ENCODE measurements around the gene SCARF1. TPM values are rescaled to one million over a fixed set of nuclear protein-coding genes. Genes with fewer than 3 reads are reported as not detected.
A peak's percentile ranks its signal among the peaks of the same experiment; 100 is the strongest.

The SCARF1 gene
- polyA plus RNA-seq, 1 donor from 2014 or later, result 3.0 TPM

DNA sequence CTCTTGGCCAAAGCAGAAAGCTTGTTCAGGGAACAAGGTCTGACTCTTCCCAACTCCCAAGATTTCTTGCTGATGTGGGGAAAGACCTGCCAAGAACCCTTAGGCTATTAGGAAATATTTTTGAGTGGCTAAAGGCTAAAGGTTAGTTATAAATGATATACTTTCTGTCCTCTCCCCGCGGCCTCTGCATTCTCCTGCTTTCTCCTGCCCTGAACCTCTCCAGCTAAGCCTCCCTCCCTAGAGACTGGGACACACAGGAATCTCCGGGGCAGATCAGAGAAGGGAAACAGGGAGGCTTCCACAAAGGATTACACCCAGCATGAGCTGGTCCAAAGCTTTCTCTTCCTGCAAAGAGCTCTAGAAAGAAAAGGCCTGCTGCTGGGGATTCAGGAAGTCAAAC, 19.2 kb downstream of the SCARF1 start:
- H3K79me2 ChIP-seq (replicated peaks; ENCODE audit: insufficient read depth, low read length), result peaks cover 43% of the 10 kb centered on the region
- no peaks in the 10 kb centered on the region for H3F3A ChIP-seq (ENCODE audit: insufficient read depth, low read length, poor library complexity, severe bottlenecking)
- no peaks in the 10 kb centered on the region for H3K9me3 ChIP-seq (ENCODE audit: low read length)
- H3K36me3 ChIP-seq (ENCODE audit: insufficient read depth, low read length), result peaks cover 14% of the 10 kb centered on the region
- H2AFZ ChIP-seq (ENCODE audit: low read depth, low read length), result no peak overlapping the region
- no peaks in the 10 kb centered on the region for H3K27me3 ChIP-seq (ENCODE audit: insufficient read depth, low read depth, low read length)
- H3K27ac ChIP-seq (ENCODE audit: low read length), result peak overlapping the region; percentile 99
- peak overlapping the region; percentile 96 for H3K4me3 ChIP-seq (ENCODE audit: low read length)
- H3K9ac ChIP-seq (ENCODE audit: low read length), result peak overlapping the region; percentile 99
- H3K4me2 ChIP-seq (ENCODE audit: low read length), result peak overlapping the region; percentile 94
- TF ChIP-seq EZH2 (IDR thresholded peaks at IDR 0.05; ENCODE audit: borderline replicate concordance, insufficient read depth, low read length, poor library complexity, severe bottlenecking) (no peak), TAF1 (IDR thresholded peaks at IDR 0.05; ENCODE audit: low read depth) (no peak), EP300 (conservative IDR thresholded peaks at IDR 0.05; ENCODE audit: poor library complexity, severe bottlenecking) (no peak), POLR2AphosphoS5 (IDR thresholded peaks at IDR 0.05) (no peak), SMC3 (conservative IDR thresholded peaks at IDR 0.05; ENCODE audit: poor library complexity) (no peak), RAD21 (conservative IDR thresholded peaks at IDR 0.05) (no peak)
- no peaks in the 10 kb centered on the region for H4K20me1 ChIP-seq (ENCODE audit: insufficient read depth)
- no peaks in the 10 kb centered on the region for H3K9me2 ChIP-seq (ENCODE audit: insufficient read depth, low read length)

- H3K4me2 ChIP-seq (ENCODE audit: low read length), result peak overlapping the region; percentile 94
- TF ChIP-seq, protein P1, sequence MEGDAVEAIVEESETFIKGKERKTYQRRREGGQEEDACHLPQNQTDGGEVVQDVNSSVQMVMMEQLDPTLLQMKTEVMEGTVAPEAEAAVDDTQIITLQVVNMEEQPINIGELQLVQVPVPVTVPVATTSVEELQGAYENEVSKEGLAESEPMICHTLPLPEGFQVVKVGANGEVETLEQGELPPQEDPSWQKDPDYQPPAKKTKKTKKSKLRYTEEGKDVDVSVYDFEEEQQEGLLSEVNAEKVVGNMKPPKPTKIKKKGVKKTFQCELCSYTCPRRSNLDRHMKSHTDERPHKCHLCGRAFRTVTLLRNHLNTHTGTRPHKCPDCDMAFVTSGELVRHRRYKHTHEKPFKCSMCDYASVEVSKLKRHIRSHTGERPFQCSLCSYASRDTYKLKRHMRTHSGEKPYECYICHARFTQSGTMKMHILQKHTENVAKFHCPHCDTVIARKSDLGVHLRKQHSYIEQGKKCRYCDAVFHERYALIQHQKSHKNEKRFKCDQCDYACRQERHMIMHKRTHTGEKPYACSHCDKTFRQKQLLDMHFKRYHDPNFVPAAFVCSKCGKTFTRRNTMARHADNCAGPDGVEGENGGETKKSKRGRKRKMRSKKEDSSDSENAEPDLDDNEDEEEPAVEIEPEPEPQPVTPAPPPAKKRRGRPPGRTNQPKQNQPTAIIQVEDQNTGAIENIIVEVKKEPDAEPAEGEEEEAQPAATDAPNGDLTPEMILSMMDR (IDR thresholded peaks at IDR 0.05; ENCODE audit: poor library complexity, severe bottlenecking), result no peak
- TF ChIP-seq EZH2 (IDR thresholded peaks at IDR 0.05; ENCODE audit: borderline replicate concordance, insufficient read depth, low read length, poor library complexity, severe bottlenecking) (no peak), POLR2AphosphoS5 (IDR thresholded peaks at IDR 0.05) (no peak), MXI1 (conservative IDR thresholded peaks at IDR 0.05; ENCODE audit: poor library complexity, severe bottlenecking) (no peak), SMC3 (conservative IDR thresholded peaks at IDR 0.05; ENCODE audit: poor library complexity) (no peak), RAD21 (conservative IDR thresholded peaks at IDR 0.05) (no peak), EP300 (conservative IDR thresholded peaks at IDR 0.05; ENCODE audit: poor library complexity, severe bottlenecking) (no peak), TAF1 (IDR thresholded peaks at IDR 0.05; ENCODE audit: low read depth) (no peak)
- TF ChIP-seq, protein P2, sequence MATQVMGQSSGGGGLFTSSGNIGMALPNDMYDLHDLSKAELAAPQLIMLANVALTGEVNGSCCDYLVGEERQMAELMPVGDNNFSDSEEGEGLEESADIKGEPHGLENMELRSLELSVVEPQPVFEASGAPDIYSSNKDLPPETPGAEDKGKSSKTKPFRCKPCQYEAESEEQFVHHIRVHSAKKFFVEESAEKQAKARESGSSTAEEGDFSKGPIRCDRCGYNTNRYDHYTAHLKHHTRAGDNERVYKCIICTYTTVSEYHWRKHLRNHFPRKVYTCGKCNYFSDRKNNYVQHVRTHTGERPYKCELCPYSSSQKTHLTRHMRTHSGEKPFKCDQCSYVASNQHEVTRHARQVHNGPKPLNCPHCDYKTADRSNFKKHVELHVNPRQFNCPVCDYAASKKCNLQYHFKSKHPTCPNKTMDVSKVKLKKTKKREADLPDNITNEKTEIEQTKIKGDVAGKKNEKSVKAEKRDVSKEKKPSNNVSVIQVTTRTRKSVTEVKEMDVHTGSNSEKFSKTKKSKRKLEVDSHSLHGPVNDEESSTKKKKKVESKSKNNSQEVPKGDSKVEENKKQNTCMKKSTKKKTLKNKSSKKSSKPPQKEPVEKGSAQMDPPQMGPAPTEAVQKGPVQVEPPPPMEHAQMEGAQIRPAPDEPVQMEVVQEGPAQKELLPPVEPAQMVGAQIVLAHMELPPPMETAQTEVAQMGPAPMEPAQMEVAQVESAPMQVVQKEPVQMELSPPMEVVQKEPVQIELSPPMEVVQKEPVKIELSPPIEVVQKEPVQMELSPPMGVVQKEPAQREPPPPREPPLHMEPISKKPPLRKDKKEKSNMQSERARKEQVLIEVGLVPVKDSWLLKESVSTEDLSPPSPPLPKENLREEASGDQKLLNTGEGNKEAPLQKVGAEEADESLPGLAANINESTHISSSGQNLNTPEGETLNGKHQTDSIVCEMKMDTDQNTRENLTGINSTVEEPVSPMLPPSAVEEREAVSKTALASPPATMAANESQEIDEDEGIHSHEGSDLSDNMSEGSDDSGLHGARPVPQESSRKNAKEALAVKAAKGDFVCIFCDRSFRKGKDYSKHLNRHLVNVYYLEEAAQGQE (IDR thresholded peaks at IDR 0.05; ENCODE audit: borderline replicate concordance), result no peak
- H3K4me3 ChIP-seq (ENCODE audit: low read length), result peak overlapping the region; percentile 96
- H2AFZ ChIP-seq (ENCODE audit: low read depth, low read length), result no peak overlapping the region
- no peaks in the 10 kb centered on the region for H3K9me3 ChIP-seq (ENCODE audit: low read length)
- no peaks in the 10 kb centered on the region for H3K9me2 ChIP-seq (ENCODE audit: insufficient read depth, low read length)
- peaks cover 4% of the 10 kb centered on the region for H4K20me1 ChIP-seq (ENCODE audit: insufficient read depth)
- H3F3A ChIP-seq (ENCODE audit: insufficient read depth, low read length, poor library complexity, severe bottlenecking), result no peaks in the 10 kb centered on the region
- H3K36me3 ChIP-seq (ENCODE audit: insufficient read depth, low read length), result peaks cover 14% of the 10 kb centered on the region
- peaks cover 43% of the 10 kb centered on the region for H3K79me2 ChIP-seq (replicated peaks; ENCODE audit: insufficient read depth, low read length)
- H3K27me3 ChIP-seq (ENCODE audit: insufficient read depth, low read depth, low read length), result no peaks in the 10 kb centered on the region
- no peak overlapping the region for H3K27ac ChIP-seq (ENCODE audit: low read length)
- peak overlapping the region; percentile 99 for H3K9ac ChIP-seq (ENCODE audit: low read length)
These were observed 20.0 kb downstream of the SCARF1 start for GRCh38 chr17:1625581-1625980.

All from neural cell (in vitro differentiated cells).